OCI-LY1 (cell line): ENCODE measurements around the gene ASS1.

Experiments used
- H2AFZ ChIP-seq: fragments of 200-600 bp; sonication (generic), shearing (Covaris generic); 2 replicates; pipeline ENCODE4 v1.6.0; 2014; ENCODE audit warnings: antibody characterized with exemption, mild to moderate bottlenecking, low read length
- H3F3A ChIP-seq: fragments of 200-600 bp; sonication (generic), shearing (Covaris generic); 2 replicates; pipeline ENCODE4 v1.6.0; 2014; ENCODE audit warnings: mild to moderate bottlenecking, antibody characterized with exemption, low read length, moderate library complexity; ENCODE audit not compliant: insufficient read depth
- H3K27ac ChIP-seq: fragments of 200-600 bp; sonication (generic); 2 replicates; pipeline ENCODE4 v1.5.1; 2014; ENCODE audit warnings: low read length, mixed run types, mild to moderate bottlenecking, low read depth; ENCODE audit not compliant: poor library complexity, severe bottlenecking
- H3K27me3 ChIP-seq: fragments of 200-600 bp; sonication (generic); 2 replicates; pipeline ENCODE4 v1.6.0; 2014; ENCODE audit warnings: antibody characterized with exemption, mild to moderate bottlenecking, low read length, moderate library complexity; ENCODE audit not compliant: insufficient read depth
- H3K36me3 ChIP-seq: fragments of 200-600 bp; sonication (generic); 2 replicates; pipeline ENCODE4 v1.6.1; 2014; ENCODE audit warnings: mild to moderate bottlenecking, antibody characterized with exemption, low read length, moderate library complexity, mixed read lengths; ENCODE audit not compliant: insufficient read depth
- H3K4me1 ChIP-seq: fragments of 200-600 bp; sonication (generic); 2 replicates; pipeline ENCODE4 v1.5.1; 2014; ENCODE audit warnings: mild to moderate bottlenecking, low read length, moderate library complexity; ENCODE audit not compliant: insufficient read depth, severe bottlenecking
- H3K4me2 ChIP-seq: fragments of 200-600 bp; sonication (generic), shearing (Covaris generic); 2 replicates; pipeline ENCODE4 v1.6.1; 2014; ENCODE audit warnings: low read length
- H3K4me3 ChIP-seq: fragments of 200-600 bp; sonication (generic); 2 replicates; pipeline ENCODE4 v1.5.1; 2014; ENCODE audit warnings: low read length, low read depth, mild to moderate bottlenecking, mixed read lengths; ENCODE audit not compliant: poor library complexity, severe bottlenecking
- H3K79me2 ChIP-seq: fragments of 200-600 bp; shearing (Covaris generic); 2 replicates; pipeline ENCODE4 v1.6.1; 2016; ENCODE audit warnings: mixed run types, low read length, mixed read lengths; ENCODE audit not compliant: insufficient read depth
- H3K9ac ChIP-seq: fragments of 200-600 bp; sonication (generic), shearing (Covaris generic); 2 replicates; pipeline ENCODE4 v1.6.1; 2014; ENCODE audit warnings: mild to moderate bottlenecking, low read length, mixed read lengths
- H3K9me2 ChIP-seq: fragments of 200-600 bp; sonication (generic), shearing (Covaris generic); 2 replicates; pipeline ENCODE4 v1.6.1; 2014; ENCODE audit warnings: low read depth, mild to moderate bottlenecking, low read length, mixed read lengths
- H3K9me3 ChIP-seq: fragments of 200-600 bp; shearing (Covaris generic); 2 replicates; pipeline ENCODE4 v1.6.1; 2014; ENCODE audit warnings: low read length, mixed read lengths
- H4K20me1 ChIP-seq: fragments of 200-600 bp; sonication (generic), shearing (Covaris generic); 2 replicates; pipeline ENCODE4 v1.6.0; 2016; ENCODE audit warnings: mild to moderate bottlenecking, low read length; ENCODE audit not compliant: insufficient read depth
- CTCF ChIP-seq: fragments of 200-600 bp; sonication (generic), shearing (Covaris generic); IDR thresholded peaks from 2 replicates; pipeline ENCODE4 v1.5.1; 2017; ENCODE audit warnings: mild to moderate bottlenecking, antibody characterized with exemption, low read length, moderate library complexity, mixed read lengths
- EZH2 ChIP-seq: fragments of 200-600 bp; sonication (generic), shearing (Covaris generic); IDR thresholded peaks from 2 replicates; pipeline ENCODE4 v1.8.0; 2017; ENCODE audit warnings: borderline replicate concordance, mixed run types, mild to moderate bottlenecking, antibody characterized with exemption, low read length, moderate library complexity, mixed read lengths

Gene ASS1

DNA sequence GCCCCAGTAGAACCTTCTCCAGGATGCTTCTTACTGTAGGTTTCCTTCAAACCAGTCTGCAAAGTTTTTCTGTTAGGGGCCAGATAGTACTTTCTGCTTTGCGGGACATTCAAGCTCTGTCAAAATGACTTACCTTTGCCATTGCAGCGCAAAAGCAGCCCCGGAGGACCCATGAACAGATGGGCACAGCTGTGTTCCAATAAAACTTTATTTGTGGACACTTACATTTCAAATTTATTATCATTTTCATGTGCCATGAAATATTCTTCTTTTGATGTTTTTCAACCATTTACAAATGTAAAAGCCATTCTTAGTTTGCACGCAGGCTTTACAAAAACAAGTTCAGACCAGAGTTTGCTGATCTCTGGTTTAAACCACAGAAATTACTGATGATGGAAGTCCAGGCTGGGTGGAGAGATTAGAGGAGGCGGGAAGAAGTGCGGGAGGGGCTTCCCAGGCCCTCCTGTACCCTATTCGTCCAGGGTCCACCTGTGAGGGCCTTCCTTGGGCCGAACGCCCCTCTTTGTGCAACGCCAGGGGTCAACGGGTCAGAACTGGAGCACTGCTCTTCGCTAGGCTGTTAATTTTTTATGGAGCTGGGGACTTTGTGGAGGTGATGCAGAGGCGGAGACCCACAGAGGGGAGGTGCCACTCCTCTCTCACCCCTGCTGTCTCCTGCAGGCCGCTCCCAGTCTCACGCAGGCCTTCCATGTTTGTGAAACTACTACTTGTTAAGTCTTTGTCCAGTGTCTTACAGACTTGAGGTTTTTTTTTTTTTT is 7.6 kb upstream of the ASS1 start:
- Histone ChIP-seq H3K9ac (no peak overlapping the region), H2AFZ (no peak overlapping the region), H3K27me3 (no peaks in the 10 kb centered on the region; the same call in 1 of the 2 replicates), H3K79me2 (no peaks in the 10 kb centered on the region), H3K9me2 (no peaks in the 10 kb centered on the region), H3K36me3 (no peaks in the 10 kb centered on the region), H4K20me1 (no peaks in the 10 kb centered on the region), H3K4me2 (no peak overlapping the region), H3K4me1 (no peaks in the 10 kb centered on the region), H3K9me3 (0 out of 2 replicates have a peak, but pooled peaks cover 3% of the 10 kb centered on the region), H3K27ac (no peak overlapping the region), H3K4me3 (no peak overlapping the region), H3F3A (no peaks in the 10 kb centered on the region)
- TF ChIP-seq CTCF (no peak), EZH2 (no peak)

GRCh38 chr9:130438382-130438981 is 6.3 kb upstream of the ASS1 start:
- Histone ChIP-seq H3F3A (no peaks in the 10 kb centered on the region), H3K4me1 (no peaks in the 10 kb centered on the region), H3K27ac (no peak overlapping the region), H2AFZ (no peak overlapping the region), H3K27me3 (no peaks in the 10 kb centered on the region; the same call in 1 of the 2 replicates), H3K4me2 (no peak overlapping the region), H3K9ac (no peak overlapping the region), H3K79me2 (no peaks in the 10 kb centered on the region), H3K9me2 (no peaks in the 10 kb centered on the region), H3K36me3 (no peaks in the 10 kb centered on the region), H3K9me3 (0 out of 2 replicates have a peak, but pooled peaks cover 3% of the 10 kb centered on the region), H3K4me3 (no peak overlapping the region), H4K20me1 (no peaks in the 10 kb centered on the region)
- TF ChIP-seq CTCF (no peak), EZH2 (no peak)

DNA sequence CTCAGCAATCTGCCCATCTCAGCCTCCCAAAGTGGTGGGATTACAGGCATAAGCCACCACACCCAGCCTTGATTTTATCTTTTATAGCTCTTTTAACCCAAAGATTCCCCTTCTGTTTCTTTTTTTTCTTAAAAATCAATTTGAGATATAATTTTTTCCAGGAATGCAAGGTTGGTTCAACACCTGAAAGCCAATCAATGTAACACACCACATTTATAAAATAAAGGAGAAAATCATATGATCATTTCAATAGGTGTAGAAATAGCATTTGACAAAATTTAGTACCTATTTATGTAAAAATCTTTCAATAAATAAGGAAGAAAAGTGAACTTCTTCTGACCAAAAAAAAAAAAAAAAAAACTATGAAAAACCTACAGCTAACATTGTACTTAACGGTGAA is 3.7 kb upstream of the ASS1 start:
- H3K9me3 ChIP-seq: 0 out of 2 replicates have a peak, but pooled peaks cover 3% of the 10 kb centered on the region
- no peak overlapping the region for H3K4me3 ChIP-seq
- no peaks in the 10 kb centered on the region for H3K36me3 ChIP-seq
- H3F3A ChIP-seq: no peaks in the 10 kb centered on the region
- H3K9ac ChIP-seq: no peak overlapping the region
- no peaks in the 10 kb centered on the region for H3K9me2 ChIP-seq
- no peak overlapping the region for H2AFZ ChIP-seq
- H3K4me1 ChIP-seq: no peaks in the 10 kb centered on the region
- H3K27me3 ChIP-seq: no peaks in the 10 kb centered on the region; the same call in 1 of the 2 replicates
- no peak for TF ChIP-seq EZH2
- H3K79me2 ChIP-seq: no peaks in the 10 kb centered on the region
- no peaks in the 10 kb centered on the region for H4K20me1 ChIP-seq
- H3K4me2 ChIP-seq: no peak overlapping the region
- no peak overlapping the region for H3K27ac ChIP-seq
